ENCODE data around the gene SCAMP1. TPM values are rescaled to one million over a fixed set of nuclear protein-coding genes. Genes with fewer than 3 reads are reported as not detected.

The SCAMP1 gene
- total and polyA plus RNA-seq, 2 experiments from 2014 or later = 22.4 to 47.6 TPM

- TF ChIP-seq EZH2 (IDR thresholded peaks at IDR 0.05; ENCODE audit: borderline replicate concordance) (no peak), CTCF (IDR thresholded peaks at IDR 0.05; ENCODE audit: poor library complexity) (no peak), EZH2phosphoT487 (IDR thresholded peaks at IDR 0.05; ENCODE audit: low read depth, severe bottlenecking, unreplicated experiment) (no peak)
- H3K9me3 ChIP-seq (ENCODE audit: low read depth) = no peaks in the 10 kb centered on the region
- H2AFZ ChIP-seq = no peak overlapping the region
- no peak overlapping the region for H3K4me3 ChIP-seq
- no peaks in the 10 kb centered on the region for H3K4me1 ChIP-seq (ENCODE audit: insufficient read depth)
- no peaks in the 10 kb centered on the region for H3K79me2 ChIP-seq
- no peaks in the 10 kb centered on the region for H3K9me2 ChIP-seq (replicated peaks; ENCODE audit: insufficient read depth)
- no peak overlapping the region for H3K4me2 ChIP-seq
- H3K36me3 ChIP-seq (replicated peaks; ENCODE audit: insufficient read depth, low read depth) = no peaks in the 10 kb centered on the region
- H3K27me3 ChIP-seq = no peaks in the 10 kb centered on the region
- no peaks in the 10 kb centered on the region for H4K20me1 ChIP-seq (ENCODE audit: insufficient read depth, poor library complexity, severe bottlenecking)
- no peak overlapping the region for H3K27ac ChIP-seq
- DNase-seq (ENCODE audit: low spot score) = no peak
- WGBS (ENCODE audit: low lambda C conversion rate, missing lambda C conversion rate) = 98% methylated on average over 2 of the region's 2 CpGs
These were observed 98.4 kb downstream of the SCAMP1 start for GRCh38 chr5:78458843-78459242.

GRCh38 chr5:78467140-78467539, 106.7 kb downstream of the SCAMP1 start:
- no peaks in the 10 kb centered on the region for H4K20me1 ChIP-seq (ENCODE audit: insufficient read depth, poor library complexity, severe bottlenecking)
- H3K36me3 ChIP-seq (replicated peaks; ENCODE audit: insufficient read depth, low read depth) = no peaks in the 10 kb centered on the region
- no peak overlapping the region for H3K27ac ChIP-seq
- TF ChIP-seq CTCF (IDR thresholded peaks at IDR 0.05; ENCODE audit: poor library complexity) (no peak), EZH2 (IDR thresholded peaks at IDR 0.05; ENCODE audit: borderline replicate concordance) (no peak)
- no peak overlapping the region for H3K4me3 ChIP-seq
- no peaks in the 10 kb centered on the region for H3K9me3 ChIP-seq (ENCODE audit: low read depth)
- H3K9me2 ChIP-seq (replicated peaks; ENCODE audit: insufficient read depth) = no peaks in the 10 kb centered on the region
- H3K27me3 ChIP-seq = no peaks in the 10 kb centered on the region
- DNase-seq (ENCODE audit: low spot score) = no peak
- no peak overlapping the region for H3K4me2 ChIP-seq
- H3K4me1 ChIP-seq (ENCODE audit: insufficient read depth) = no peaks in the 10 kb centered on the region
- WGBS (ENCODE audit: low lambda C conversion rate, missing lambda C conversion rate) = 97% methylated on average over 1 of the region's 1 CpG
- H2AFZ ChIP-seq = no peak overlapping the region
- H3K79me2 ChIP-seq = no peaks in the 10 kb centered on the region

GRCh38 chr5:78467752-78468357, 107.4 kb downstream of the SCAMP1 start:
- TF ChIP-seq CTCF (IDR thresholded peaks at IDR 0.05; ENCODE audit: poor library complexity) (peak; percentile 81), EZH2 (IDR thresholded peaks at IDR 0.05; ENCODE audit: borderline replicate concordance) (no peak)
- Histone ChIP-seq H4K20me1 (ENCODE audit: insufficient read depth, poor library complexity, severe bottlenecking) (no peaks in the 10 kb centered on the region), H3K4me1 (ENCODE audit: insufficient read depth) (no peaks in the 10 kb centered on the region), H3K9me2 (replicated peaks; ENCODE audit: insufficient read depth) (no peaks in the 10 kb centered on the region), H2AFZ (no peak overlapping the region), H3K4me3 (no peak overlapping the region), H3K4me2 (no peak overlapping the region), H3K27ac (no peak overlapping the region), H3K27me3 (no peaks in the 10 kb centered on the region), H3K36me3 (replicated peaks; ENCODE audit: insufficient read depth, low read depth) (no peaks in the 10 kb centered on the region), H3K79me2 (no peaks in the 10 kb centered on the region), H3K9me3 (ENCODE audit: low read depth) (no peaks in the 10 kb centered on the region)
- 13% methylated on average over 3 of the region's 3 CpGs for WGBS (ENCODE audit: low lambda C conversion rate, missing lambda C conversion rate)
- DNase-seq (ENCODE audit: low spot score) = peak; percentile 56

GRCh38 chr5:78471896-78472295, 111.5 kb downstream of the SCAMP1 start:
- Histone ChIP-seq H3K4me1 (ENCODE audit: insufficient read depth) (no peaks in the 10 kb centered on the region), H3K79me2 (no peaks in the 10 kb centered on the region), H3K9me2 (replicated peaks; ENCODE audit: insufficient read depth) (no peaks in the 10 kb centered on the region), H3K27ac (no peak overlapping the region), H3K9me3 (ENCODE audit: low read depth) (no peaks in the 10 kb centered on the region), H3K4me2 (no peak overlapping the region), H3K27me3 (no peaks in the 10 kb centered on the region), H2AFZ (no peak overlapping the region), H4K20me1 (ENCODE audit: insufficient read depth, poor library complexity, severe bottlenecking) (no peaks in the 10 kb centered on the region), H3K36me3 (replicated peaks; ENCODE audit: insufficient read depth, low read depth) (no peaks in the 10 kb centered on the region), H3K4me3 (no peak overlapping the region)
- DNase-seq (ENCODE audit: low spot score) = no peak
- TF ChIP-seq EZH2 (IDR thresholded peaks at IDR 0.05; ENCODE audit: borderline replicate concordance) (no peak), CTCF (IDR thresholded peaks at IDR 0.05; ENCODE audit: poor library complexity) (no peak), EZH2phosphoT487 (IDR thresholded peaks at IDR 0.05; ENCODE audit: low read depth, severe bottlenecking, unreplicated experiment) (no peak)

All from hepatocyte (in vitro differentiated cells).